Mammary epithelial cell (primary cell): ENCODE data around the gene TMEM182.

Source experiments
- EZH2 ChIP-seq: IDR thresholded peaks from 2 replicates; pipeline ENCODE4 v1.6.1; 2012; ENCODE audit warnings: low read length, inconsistent platforms, borderline replicate concordance
- TF ChIP-seq, protein P1 (sequence below), 2 donors: IDR thresholded peaks in 1 of 2; conservative IDR thresholded peaks in 1 of 2; 2 replicates each; pipeline ENCODE4 v1.5.1; 2011 to 2012; ENCODE audit warnings: inconsistent platforms in 2 of 2, low read length in 2 of 2, mild to moderate bottlenecking in 2 of 2, control low read depth in 1 of 2, low read depth in 1 of 2; ENCODE audit not compliant: insufficient read depth in 1 of 2; ENCODE audit errors: extremely low read depth in 1 of 2

DNA sequence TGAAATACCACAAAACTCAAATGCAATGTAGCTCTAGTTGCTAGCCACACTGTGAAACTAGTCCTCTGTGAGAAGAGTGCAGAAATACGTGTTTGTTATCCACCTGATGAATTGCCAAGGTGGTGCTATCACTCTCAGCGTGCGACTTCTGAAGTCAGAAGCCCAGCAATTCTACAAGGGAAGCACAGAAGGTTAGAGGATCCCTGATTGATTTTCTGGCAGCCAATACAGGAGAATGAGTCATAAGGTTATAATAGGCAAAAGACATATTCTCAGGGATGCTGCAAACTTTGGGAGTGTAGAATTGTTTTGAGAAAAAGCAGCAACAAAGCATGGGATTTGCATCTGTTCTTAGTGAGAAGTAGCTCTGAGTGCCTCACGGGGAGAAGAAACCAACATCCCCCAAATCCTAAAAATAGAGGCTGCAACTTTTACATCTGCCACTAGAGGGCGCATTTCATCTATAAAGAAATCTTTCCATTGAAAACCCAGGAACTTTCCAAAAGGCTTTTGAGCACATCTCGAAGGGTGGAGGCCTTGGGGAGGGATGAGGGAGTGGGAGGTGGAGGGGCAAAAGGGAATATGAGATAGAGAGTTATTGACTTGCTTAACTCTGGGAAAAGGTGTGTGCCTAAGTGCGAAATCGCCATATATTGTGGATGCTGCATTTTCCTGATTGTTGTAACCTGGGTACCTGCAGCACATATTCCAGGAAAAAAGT is 78.0 kb downstream of the TMEM182 start:
- TF ChIP-seq, protein P1, sequence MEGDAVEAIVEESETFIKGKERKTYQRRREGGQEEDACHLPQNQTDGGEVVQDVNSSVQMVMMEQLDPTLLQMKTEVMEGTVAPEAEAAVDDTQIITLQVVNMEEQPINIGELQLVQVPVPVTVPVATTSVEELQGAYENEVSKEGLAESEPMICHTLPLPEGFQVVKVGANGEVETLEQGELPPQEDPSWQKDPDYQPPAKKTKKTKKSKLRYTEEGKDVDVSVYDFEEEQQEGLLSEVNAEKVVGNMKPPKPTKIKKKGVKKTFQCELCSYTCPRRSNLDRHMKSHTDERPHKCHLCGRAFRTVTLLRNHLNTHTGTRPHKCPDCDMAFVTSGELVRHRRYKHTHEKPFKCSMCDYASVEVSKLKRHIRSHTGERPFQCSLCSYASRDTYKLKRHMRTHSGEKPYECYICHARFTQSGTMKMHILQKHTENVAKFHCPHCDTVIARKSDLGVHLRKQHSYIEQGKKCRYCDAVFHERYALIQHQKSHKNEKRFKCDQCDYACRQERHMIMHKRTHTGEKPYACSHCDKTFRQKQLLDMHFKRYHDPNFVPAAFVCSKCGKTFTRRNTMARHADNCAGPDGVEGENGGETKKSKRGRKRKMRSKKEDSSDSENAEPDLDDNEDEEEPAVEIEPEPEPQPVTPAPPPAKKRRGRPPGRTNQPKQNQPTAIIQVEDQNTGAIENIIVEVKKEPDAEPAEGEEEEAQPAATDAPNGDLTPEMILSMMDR (conservative IDR thresholded peaks at IDR 0.05 in 1 of 2, IDR thresholded peaks at IDR 0.05 in 1 of 2; ENCODE audit: extremely low read depth in 1 of 2, insufficient read depth in 1 of 2, low read depth in 1 of 2, low read length in 2 of 2), result peak; percentile 69 to 73
- no peak for TF ChIP-seq EZH2
